Endothelial cell of umbilical vein (primary cell): ENCODE measurements around the gene ARF4. TPM values are rescaled to one million over a fixed set of nuclear protein-coding genes. Genes with fewer than 3 reads are reported as not detected.

Experiments used
- BruUV-seq: library from RNA; stranded (reverse); fragments of 400-500 nt; replicated peaks from 2 replicates; lab custom pipeline; 2021; lab: Mats Ljungman, UMichigan
- CTCF ChIA-PET: fragments of 300-600, 350-600 bp; sonication (Branson Sonifier 250); formaldehyde crosslinking; loops from one replicate; lab custom pipeline; 2021; ENCODE audit warnings: antibody characterized with exemption, inconsistent platforms; lab: Charles Lee
- POLR2A ChIA-PET: fragments of 300-600, 350-600 bp; sonication (Branson Sonifier 250); formaldehyde crosslinking; loops from one replicate; lab custom pipeline; 2021; ENCODE audit warnings: antibody characterized with exemption, inconsistent platforms; lab: Charles Lee
- DNase-seq: peaks from one replicate; pipeline ENCODE4 v3.0.0-alpha.2; 2011; ENCODE audit warnings: low read depth, low spot score
- FAIRE-seq: peaks from 2 replicates; lab custom pipeline; 2011; peaks lifted over from hg19 to GRCh38; lab: Jason Lieb, UNC
- H2AFZ ChIP-seq: 2 replicates; pipeline ENCODE4 v1.6.0; 2012; ENCODE audit warnings: low read depth, low read length, control low read depth, inconsistent platforms
- H3K27ac ChIP-seq: 2 replicates; pipeline ENCODE4 v1.5.1; 2011; ENCODE audit warnings: low read depth, mild to moderate bottlenecking, control low read depth, low read length, moderate library complexity; ENCODE audit not compliant: insufficient read depth
- H3K27me3 ChIP-seq, 2 experiments: 2 replicates each; pipeline versions ENCODE4 v1.6.0 to v1.6.1; 2011; ENCODE audit warnings: low read length in 2 of 2, mixed read lengths in 1 of 2; ENCODE audit not compliant: control insufficient read depth in 2 of 2, insufficient read depth in 2 of 2
- H3K36me3 ChIP-seq, 2 experiments: 2 replicates in 1 of 2; 3 replicates in 1 of 2; pipeline ENCODE4 v1.5.1; 2011; ENCODE audit warnings: low read length in 2 of 2, mild to moderate bottlenecking in 1 of 2, moderate library complexity in 1 of 2; ENCODE audit not compliant: control insufficient read depth in 2 of 2, insufficient read depth in 2 of 2; ENCODE audit errors: extremely low read depth in 1 of 2
- H3K4me1 ChIP-seq: 3 replicates; pipeline ENCODE4 v1.5.1; 2011; ENCODE audit warnings: mild to moderate bottlenecking, low read length; ENCODE audit not compliant: control insufficient read depth, insufficient read depth; ENCODE audit errors: extremely low read depth
- H3K4me2 ChIP-seq: 2 replicates; pipeline ENCODE4 v1.6.1; 2011; ENCODE audit warnings: low read length, control low read depth, mixed read lengths; ENCODE audit not compliant: insufficient read depth
- H3K4me3 ChIP-seq, 3 experiments: fragments of 200-600 bp in 1 of 3; sonication (generic), shearing (Covaris generic) in 1 of 3; replicated peaks in 1 of 3; 2 replicates each; pipeline ENCODE4 v1.5.1; 2011 to 2016; ENCODE audit warnings: control low read depth in 3 of 3, low read length in 3 of 3, mild to moderate bottlenecking in 2 of 3, inconsistent platforms in 1 of 3, low read depth in 1 of 3, moderate library complexity in 1 of 3; ENCODE audit not compliant: insufficient read depth in 1 of 3
- H3K79me2 ChIP-seq: 2 replicates; pipeline ENCODE4 v1.6.0; 2012; ENCODE audit warnings: low read length, inconsistent platforms; ENCODE audit not compliant: control insufficient read depth, insufficient read depth
- H3K9ac ChIP-seq: replicated peaks from 2 replicates; pipeline ENCODE3; 2011; ENCODE audit warnings: low read length, control low read depth; ENCODE audit not compliant: insufficient read depth; ENCODE audit errors: extremely low read depth
- H3K9me1 ChIP-seq: replicated peaks from 3 replicates; pipeline ENCODE4 v1.6.0; 2011; ENCODE audit warnings: mild to moderate bottlenecking, low read length; ENCODE audit not compliant: control insufficient read depth, insufficient read depth; ENCODE audit errors: extremely low read depth
- H3K9me3 ChIP-seq: replicated peaks from 2 replicates; pipeline ENCODE4 v1.5.1; 2012; ENCODE audit warnings: low read length, inconsistent platforms; ENCODE audit not compliant: control insufficient read depth, insufficient read depth
- H4K20me1 ChIP-seq: replicated peaks from 2 replicates; pipeline ENCODE3; 2011; ENCODE audit warnings: mild to moderate bottlenecking, low read length; ENCODE audit not compliant: control insufficient read depth, insufficient read depth; ENCODE audit errors: extremely low read depth
- EZH2 ChIP-seq: IDR thresholded peaks from 2 replicates; pipeline ENCODE4 v1.6.1; 2012; ENCODE audit warnings: borderline replicate concordance, low read depth, mild to moderate bottlenecking, moderate library complexity, low read length, inconsistent platforms; ENCODE audit not compliant: severe bottlenecking
- FOS ChIP-seq: IDR thresholded peaks from 2 replicates; pipeline ENCODE4 v1.6.1; 2011; ENCODE audit warnings: mild to moderate bottlenecking, low read length, moderate library complexity, borderline replicate concordance; ENCODE audit not compliant: insufficient read depth
- GATA2 ChIP-seq: IDR thresholded peaks from 2 replicates; pipeline ENCODE4 v1.7.0; 2011; ENCODE audit warnings: low read depth, mild to moderate bottlenecking, moderate library complexity, mixed read lengths, low read length; ENCODE audit not compliant: insufficient read length, insufficient read depth
- JUN ChIP-seq: IDR thresholded peaks from 2 replicates; pipeline ENCODE4 v1.6.1; 2011; ENCODE audit warnings: borderline replicate concordance, low read depth; ENCODE audit not compliant: insufficient read length, insufficient read depth
- MYC ChIP-seq: IDR thresholded peaks from one replicate; pipeline ENCODE4 v1.6.1; 2011; ENCODE audit warnings: mild to moderate bottlenecking, low read depth, low read length
- POLR2A ChIP-seq: IDR thresholded peaks from 2 replicates; pipeline ENCODE4 v1.6.1; 2012; ENCODE audit warnings: low read depth, mild to moderate bottlenecking, control low read depth, low read length
- POLR2AphosphoS5 ChIP-seq: IDR thresholded peaks from 2 replicates; pipeline ENCODE4 v1.6.1; 2012; ENCODE audit warnings: low read depth, mild to moderate bottlenecking, control low read depth, low read length, moderate library complexity; ENCODE audit not compliant: insufficient read depth
- dilution Hi-C: fragments of 300-500 bp; cut with MboI; formaldehyde crosslinking; loops from one replicate; pipeline ENCODE4 v1.15.0; 2019; ENCODE audit warnings: low sequenced_read_pairs; ENCODE audit not compliant: extremely low pct_ligation_motif_present
- intact Hi-C: fragments of 100-400 bp; cut with micrococcal nuclease; formaldehyde crosslinking; loops from one replicate; pipeline ENCODE4 v1.10.0; 2022
- polyA plus RNA-seq, 4 experiments: library from polyadenylated mRNA; depleted of rRNA in 3 of 4; stranded (reverse) in 3 of 4; unstranded in 1 of 4; fragments of >200 nt; gene quantifications; 2 replicates each; pipeline versions ENCODE4 v1.2.1 to v1.2.3, GENCODE V29; 2011 to 2012; ENCODE audit warnings: missing spikeins in 1 of 4
- total RNA-seq: library from RNA; stranded (reverse); gene quantifications from 2 replicates; pipeline ENCODE4 v1.2.3, GENCODE V29; 2021
- TF ChIP-seq, protein P1 (sequence below), 2 donors: IDR thresholded peaks; 1 replicate in 1 of 2; 2 replicates in 1 of 2; pipeline ENCODE4 v1.5.1; 2011; ENCODE audit warnings: low read length in 2 of 2, mild to moderate bottlenecking in 2 of 2, moderate library complexity in 2 of 2, control low read depth in 1 of 2, inconsistent platforms in 1 of 2, low read depth in 1 of 2; ENCODE audit not compliant: insufficient read depth in 1 of 2; ENCODE audit errors: extremely low read depth in 1 of 2
- TF ChIP-seq, protein P2 (sequence below): IDR thresholded peaks from 2 replicates; pipeline ENCODE4 v1.6.1; 2011; ENCODE audit not compliant: insufficient read depth, insufficient read length

The ARF4 gene
- total and polyA plus RNA-seq, 2 donors (not counting 3 experiments of a cell fraction or from before 2014, with no cell fraction given): 239 to 249 TPM

DNA sequence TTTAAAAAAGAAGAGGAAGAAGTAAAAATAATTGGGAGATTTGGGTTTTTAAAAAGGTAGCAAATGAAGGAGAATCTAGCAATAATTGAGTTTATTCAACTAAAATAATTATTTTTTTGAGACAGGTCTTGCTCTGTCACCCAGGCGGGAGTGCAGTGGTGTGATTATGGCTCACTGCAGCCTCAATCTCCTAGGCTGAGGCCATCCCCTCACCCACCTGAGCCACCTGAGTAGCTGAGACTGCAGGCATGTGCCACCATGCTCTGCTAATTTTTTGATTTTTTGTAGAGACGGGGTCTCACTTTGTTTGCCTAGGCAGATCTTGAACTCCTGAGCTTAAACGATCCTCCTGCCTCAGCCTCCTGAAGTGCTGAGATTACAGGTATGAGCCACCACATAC, 27.7 kb upstream of the ARF4 start:
- TF ChIP-seq POLR2AphosphoS5: no peak
- TF ChIP-seq POLR2A: no peak
- TF ChIP-seq EZH2: no peak
- TF ChIP-seq, protein P1, sequence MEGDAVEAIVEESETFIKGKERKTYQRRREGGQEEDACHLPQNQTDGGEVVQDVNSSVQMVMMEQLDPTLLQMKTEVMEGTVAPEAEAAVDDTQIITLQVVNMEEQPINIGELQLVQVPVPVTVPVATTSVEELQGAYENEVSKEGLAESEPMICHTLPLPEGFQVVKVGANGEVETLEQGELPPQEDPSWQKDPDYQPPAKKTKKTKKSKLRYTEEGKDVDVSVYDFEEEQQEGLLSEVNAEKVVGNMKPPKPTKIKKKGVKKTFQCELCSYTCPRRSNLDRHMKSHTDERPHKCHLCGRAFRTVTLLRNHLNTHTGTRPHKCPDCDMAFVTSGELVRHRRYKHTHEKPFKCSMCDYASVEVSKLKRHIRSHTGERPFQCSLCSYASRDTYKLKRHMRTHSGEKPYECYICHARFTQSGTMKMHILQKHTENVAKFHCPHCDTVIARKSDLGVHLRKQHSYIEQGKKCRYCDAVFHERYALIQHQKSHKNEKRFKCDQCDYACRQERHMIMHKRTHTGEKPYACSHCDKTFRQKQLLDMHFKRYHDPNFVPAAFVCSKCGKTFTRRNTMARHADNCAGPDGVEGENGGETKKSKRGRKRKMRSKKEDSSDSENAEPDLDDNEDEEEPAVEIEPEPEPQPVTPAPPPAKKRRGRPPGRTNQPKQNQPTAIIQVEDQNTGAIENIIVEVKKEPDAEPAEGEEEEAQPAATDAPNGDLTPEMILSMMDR (IDR thresholded peaks at IDR 0.05; ENCODE audit: extremely low read depth in 1 of 2, insufficient read depth in 1 of 2, low read depth in 1 of 2, low read length in 2 of 2): no peak
- TF ChIP-seq, protein P2, sequence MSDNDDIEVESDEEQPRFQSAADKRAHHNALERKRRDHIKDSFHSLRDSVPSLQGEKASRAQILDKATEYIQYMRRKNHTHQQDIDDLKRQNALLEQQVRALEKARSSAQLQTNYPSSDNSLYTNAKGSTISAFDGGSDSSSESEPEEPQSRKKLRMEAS: no peak
- no peak for TF ChIP-seq GATA2
- no peak for TF ChIP-seq FOS
- no peak for TF ChIP-seq JUN
- no peak for TF ChIP-seq MYC
- no TSS peak for BruUV-seq
- H3K4me2 ChIP-seq: no peak overlapping the region
- H3K27ac ChIP-seq: no peak overlapping the region
- H2AFZ ChIP-seq: no peak overlapping the region
- intact Hi-C loops (no loop called here), dilution Hi-C loops (no loop called here)
- H3K9me3 ChIP-seq: no peaks in the 10 kb centered on the region
- H3K36me3 ChIP-seq: peaks cover 4 to 14% of the 10 kb centered on the region in 2 experiments
- no peaks in the 10 kb centered on the region for H3K9me1 ChIP-seq
- no peaks in the 10 kb centered on the region for H3K79me2 ChIP-seq
- H3K4me1 ChIP-seq: peaks cover 2% of the 10 kb centered on the region
- no peak for DNase-seq
- no peaks in the 10 kb centered on the region for H4K20me1 ChIP-seq
- no peaks in the 10 kb centered on the region for H3K27me3 ChIP-seq
- FAIRE-seq: no peak
- ChIA-PET CTCF (no interaction called here), POLR2A (no interaction called here)
- H3K9ac ChIP-seq: no peak overlapping the region
- no peak overlapping the region for H3K4me3 ChIP-seq
